HepG2 (cell line): ENCODE data around the gene RNPS1. TPM values are rescaled to one million over a fixed set of nuclear protein-coding genes. Genes with fewer than 3 reads are reported as not detected.
A peak's percentile ranks its signal among the peaks of the same experiment; 100 is the strongest.

ENCODE experiments used
- AGO2 ChIP-seq: fragments of 200-400 bp; formaldehyde crosslinking; optimal IDR thresholded peaks from 2 replicates; pipeline ENCODE3; 2017; ENCODE audit warnings: mild to moderate bottlenecking, low read depth, low read length, moderate library complexity
- ARNT ChIP-seq: fragments of 450-650 bp; IDR thresholded peaks from 2 replicates; pipeline ENCODE4 v1.6.1; 2017
- DPF2 ChIP-seq: sonication (generic); formaldehyde crosslinking; IDR thresholded peaks from 2 replicates; pipeline ENCODE4 v1.4.0; 2020; ENCODE audit warnings: mild to moderate bottlenecking, low read depth, missing genetic modification reagents, borderline replicate concordance
- GABPA ChIP-seq, 2 experiments: IDR thresholded peaks; 2 replicates each; pipeline ENCODE4 v1.6.1; 2011 to 2016; ENCODE audit warnings: low read depth in 2 of 2, low read length in 1 of 2, missing biosample characterization in 1 of 2, missing genetic modification characterization in 1 of 2
- KLF11 ChIP-seq: IDR thresholded peaks from 2 replicates; pipeline ENCODE4 v1.6.1; 2016; ENCODE audit warnings: missing compliant biosample characterization
- MTA1 ChIP-seq: sonication (generic); formaldehyde crosslinking; IDR thresholded peaks from 2 replicates; pipeline ENCODE4 v1.4.0; 2020; ENCODE audit warnings: missing genetic modification reagents, mild to moderate bottlenecking, borderline replicate concordance
- NCOA1 ChIP-seq: sonication (generic); formaldehyde crosslinking; IDR thresholded peaks from 2 replicates; pipeline ENCODE4 v1.9.0; 2021; ENCODE audit warnings: missing genetic modification reagents
- NCOA2 ChIP-seq: sonication (generic); formaldehyde crosslinking; IDR thresholded peaks from 2 replicates; pipeline ENCODE4 v1.8.0; 2022; ENCODE audit warnings: inconsistent platforms
- NFATC3 ChIP-seq: sonication (generic); formaldehyde crosslinking; IDR thresholded peaks from 2 replicates; pipeline ENCODE4 v1.5.1; 2020; ENCODE audit warnings: mild to moderate bottlenecking, missing genetic modification reagents
- NR2C2 ChIP-seq: sonication (generic); formaldehyde crosslinking; IDR thresholded peaks from 2 replicates; pipeline ENCODE4 v1.4.0; 2020; ENCODE audit warnings: missing genetic modification reagents, mild to moderate bottlenecking, moderate library complexity, borderline replicate concordance
- NR2F2 ChIP-seq: IDR thresholded peaks from 2 replicates; pipeline ENCODE4 v1.6.1; 2012; ENCODE audit warnings: low read depth, inconsistent platforms, borderline replicate concordance
- POLR2AphosphoS5 ChIP-seq: IDR thresholded peaks from 2 replicates; pipeline ENCODE4 v1.6.1; 2012; ENCODE audit warnings: low read depth, low read length
- RBAK ChIP-seq: sonication (generic); formaldehyde crosslinking; IDR thresholded peaks from 2 replicates; pipeline ENCODE4 v1.5.1; 2020; ENCODE audit warnings: mild to moderate bottlenecking, missing genetic modification reagents
- REL ChIP-seq: sonication (generic); formaldehyde crosslinking; conservative IDR thresholded peaks from 2 replicates; pipeline ENCODE4 v1.8.0; 2022; ENCODE audit warnings: mild to moderate bottlenecking, missing genetic modification reagents, moderate library complexity
- RXRA ChIP-seq: sonication (generic); formaldehyde crosslinking; IDR thresholded peaks from 2 replicates; pipeline ENCODE4 v1.5.1; 2020; ENCODE audit warnings: missing genetic modification reagents
- SAP130 ChIP-seq: IDR thresholded peaks from 2 replicates; pipeline ENCODE4 v1.6.1; 2016; ENCODE audit warnings: low read depth
- SMC3 ChIP-seq: IDR thresholded peaks from 2 replicates; pipeline ENCODE4 v1.6.1; 2011; ENCODE audit warnings: low read length, improper control_type of control experiment
- SP4 ChIP-seq: sonication (generic); formaldehyde crosslinking; IDR thresholded peaks from 2 replicates; pipeline ENCODE4 v1.8.1; 2023; ENCODE audit warnings: mild to moderate bottlenecking, missing genetic modification reagents
- ZBTB7B ChIP-seq: sonication (generic); formaldehyde crosslinking; IDR thresholded peaks from 2 replicates; pipeline ENCODE4 v1.4.0; 2020; ENCODE audit warnings: missing genetic modification reagents
- ZC3H13 ChIP-seq: sonication (generic); formaldehyde crosslinking; IDR thresholded peaks from 2 replicates; pipeline ENCODE4 v1.8.1; 2023; ENCODE audit warnings: mild to moderate bottlenecking, missing genetic modification reagents, moderate library complexity
- ZFX ChIP-seq: sonication (generic); formaldehyde crosslinking; IDR thresholded peaks from 2 replicates; pipeline ENCODE4 v1.4.0; 2020; ENCODE audit warnings: mild to moderate bottlenecking, low read depth, missing genetic modification reagents, moderate library complexity
- ZNF317 ChIP-seq: sonication (generic); formaldehyde crosslinking; IDR thresholded peaks from 2 replicates; pipeline ENCODE4 v1.5.0; 2020; ENCODE audit warnings: mild to moderate bottlenecking, missing genetic modification reagents
- ZNF343 ChIP-seq: sonication (generic); formaldehyde crosslinking; IDR thresholded peaks from 2 replicates; pipeline ENCODE4 v1.4.0; 2020; ENCODE audit warnings: mild to moderate bottlenecking, missing genetic modification reagents
- ZNF451 ChIP-seq: sonication (generic); formaldehyde crosslinking; IDR thresholded peaks from 2 replicates; pipeline ENCODE4 v1.5.0; 2020; ENCODE audit warnings: mild to moderate bottlenecking, missing genetic modification reagents
- polyA plus RNA-seq, 8 experiments: library from polyadenylated mRNA; depleted of rRNA in 3 of 8; stranded (reverse) in 7 of 8; unstranded in 1 of 8; fragments of >200 nt; fragmentation: Illumina TruSeq in 4 of 8; extraction: Trizol in 4 of 8; gene quantifications; 2 replicates each; pipeline versions ENCODE4 v1.2.1 to v1.2.3, GENCODE V29; 2011 to 2016; ENCODE audit warnings: low read depth in 4 of 8, missing spikeins in 1 of 8, mixed read lengths in 1 of 8; ENCODE audit not compliant: insufficient read depth in 1 of 8
- total RNA-seq, 5 experiments: library from RNA; depleted of rRNA; stranded (reverse); fragments of >200 nt; fragmentation: Illumina TruSeq; extraction: Trizol; gene quantifications; 2 replicates each; pipeline ENCODE4 v1.2.3, GENCODE V29; 2016; ENCODE audit warnings: low read depth in 1 of 5
- TF ChIP-seq, protein P1 (sequence below): sonication (generic); formaldehyde crosslinking; IDR thresholded peaks from 2 replicates; pipeline ENCODE4 v1.9.0; 2022; ENCODE audit warnings: missing genetic modification reagents, mild to moderate bottlenecking, borderline replicate concordance
- TF ChIP-seq, protein P2 (sequence below): sonication (generic); IDR thresholded peaks from 2 replicates; pipeline ENCODE4 v1.6.1; 2016; ENCODE audit warnings: low read depth, borderline replicate concordance
- TF ChIP-seq, protein P3 (sequence below): IDR thresholded peaks from 2 replicates; pipeline ENCODE4 v1.6.1; 2016; ENCODE audit warnings: missing genetic modification reagents, missing compliant biosample characterization
- TF ChIP-seq, protein P4 (sequence below): IDR thresholded peaks from 2 replicates; pipeline ENCODE4 v1.6.1; 2016; ENCODE audit warnings: mild to moderate bottlenecking, missing biosample characterization, missing genetic modification reagents

The RNPS1 gene
- total and polyA plus RNA-seq, 2 of the 13 experiments (the other 11 are each of a cell fraction or from before 2014, with no cell fraction given): 126 to 133 TPM

DNA sequence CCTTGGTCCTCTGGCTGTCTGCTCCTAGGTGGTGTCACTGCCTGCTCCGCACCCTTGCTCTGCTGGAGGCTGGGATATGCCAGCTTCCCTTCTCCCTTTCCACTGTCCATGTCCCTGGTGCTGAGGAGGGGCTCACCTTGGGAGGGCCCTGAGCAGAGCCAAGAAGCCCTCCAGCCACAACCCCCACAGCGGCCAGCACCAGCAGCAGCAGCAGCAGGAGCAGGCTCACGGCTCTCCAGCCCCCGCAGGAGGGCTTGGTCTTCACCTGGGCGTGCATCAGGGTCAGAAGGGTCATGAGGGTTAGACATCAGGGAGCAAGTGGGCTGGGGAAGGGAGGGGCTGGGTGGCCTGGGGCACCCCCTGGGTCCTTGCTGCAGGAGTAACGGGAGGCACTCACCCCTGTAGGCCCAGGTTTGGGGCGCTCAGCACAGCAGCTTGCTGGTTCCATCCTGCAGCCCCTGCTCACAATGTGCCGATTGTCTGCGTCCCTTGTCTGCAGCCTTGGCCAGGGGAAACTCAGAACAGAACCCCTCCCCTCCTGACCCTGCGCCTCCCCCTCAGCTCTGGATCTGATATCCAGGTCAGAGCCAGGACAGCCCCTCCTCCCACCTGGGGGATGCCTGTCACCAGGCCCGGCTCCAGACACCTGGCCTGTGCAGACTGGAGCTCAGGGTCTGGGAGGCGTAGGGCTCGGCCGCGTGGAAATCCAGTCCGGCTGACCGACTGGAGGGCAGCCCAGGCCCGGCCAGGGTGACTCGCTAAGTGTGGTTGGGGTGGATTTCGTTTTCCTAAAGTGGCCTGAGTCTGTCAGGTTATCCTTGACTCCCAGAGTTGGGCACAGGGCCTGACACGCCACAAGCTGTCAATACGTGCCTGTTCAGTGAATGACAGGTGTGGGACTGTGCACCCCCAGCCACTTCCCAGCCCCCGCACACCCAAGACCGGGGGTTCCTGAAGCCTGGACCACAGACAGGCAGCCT lies 57.2 kb downstream of the RNPS1 start, which contains the start of gene BRICD5 (continued):
- peak; percentile 47; the same call in 1 of the 2 replicates for TF ChIP-seq ZBTB7B (CRISPR knock-in tag)
- TF ChIP-seq ARNT: no peak
- 0 out of 2 replicates have a peak, but pooled peaks have one; percentile 50 for TF ChIP-seq NCOA1 (CRISPR knock-in tag)
- peak; percentile 83 for TF ChIP-seq RXRA (CRISPR knock-in tag)
- TF ChIP-seq ZNF451 (CRISPR knock-in tag): peak; percentile 80
- TF ChIP-seq NFATC3 (CRISPR knock-in tag): no peak
- TF ChIP-seq ZC3H13 (CRISPR knock-in tag): peak; percentile 94
- TF ChIP-seq NR2C2 (CRISPR knock-in tag): peak; percentile 58
- no peak for TF ChIP-seq KLF11
- peak; percentile 11; the same call in 1 of the 2 replicates for TF ChIP-seq NR2F2
- no peak for TF ChIP-seq SMC3
- peak; percentile 66 for TF ChIP-seq ZFX (CRISPR knock-in tag)
- TF ChIP-seq, protein P1, sequence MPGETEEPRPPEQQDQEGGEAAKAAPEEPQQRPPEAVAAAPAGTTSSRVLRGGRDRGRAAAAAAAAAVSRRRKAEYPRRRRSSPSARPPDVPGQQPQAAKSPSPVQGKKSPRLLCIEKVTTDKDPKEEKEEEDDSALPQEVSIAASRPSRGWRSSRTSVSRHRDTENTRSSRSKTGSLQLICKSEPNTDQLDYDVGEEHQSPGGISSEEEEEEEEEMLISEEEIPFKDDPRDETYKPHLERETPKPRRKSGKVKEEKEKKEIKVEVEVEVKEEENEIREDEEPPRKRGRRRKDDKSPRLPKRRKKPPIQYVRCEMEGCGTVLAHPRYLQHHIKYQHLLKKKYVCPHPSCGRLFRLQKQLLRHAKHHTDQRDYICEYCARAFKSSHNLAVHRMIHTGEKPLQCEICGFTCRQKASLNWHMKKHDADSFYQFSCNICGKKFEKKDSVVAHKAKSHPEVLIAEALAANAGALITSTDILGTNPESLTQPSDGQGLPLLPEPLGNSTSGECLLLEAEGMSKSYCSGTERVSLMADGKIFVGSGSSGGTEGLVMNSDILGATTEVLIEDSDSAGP (CRISPR knock-in tag): peak; percentile 7; the same call in 1 of the 2 replicates
- TF ChIP-seq RBAK (CRISPR knock-in tag): peak; percentile 99
- TF ChIP-seq, protein P2, sequence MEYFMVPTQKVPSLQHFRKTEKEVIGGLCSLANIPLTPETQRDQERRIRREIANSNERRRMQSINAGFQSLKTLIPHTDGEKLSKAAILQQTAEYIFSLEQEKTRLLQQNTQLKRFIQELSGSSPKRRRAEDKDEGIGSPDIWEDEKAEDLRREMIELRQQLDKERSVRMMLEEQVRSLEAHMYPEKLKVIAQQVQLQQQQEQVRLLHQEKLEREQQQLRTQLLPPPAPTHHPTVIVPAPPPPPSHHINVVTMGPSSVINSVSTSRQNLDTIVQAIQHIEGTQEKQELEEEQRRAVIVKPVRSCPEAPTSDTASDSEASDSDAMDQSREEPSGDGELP: 0 out of 2 replicates have a peak, but pooled peaks have one; percentile 21
- no peak for TF ChIP-seq GABPA (IDR thresholded peaks at IDR 0.05; ENCODE audit: low read depth, low read length)
- no peak for TF ChIP-seq GABPA (CRISPR knock-in tag; IDR thresholded peaks at IDR 0.05; ENCODE audit: low read depth)
- TF ChIP-seq, protein P3, sequence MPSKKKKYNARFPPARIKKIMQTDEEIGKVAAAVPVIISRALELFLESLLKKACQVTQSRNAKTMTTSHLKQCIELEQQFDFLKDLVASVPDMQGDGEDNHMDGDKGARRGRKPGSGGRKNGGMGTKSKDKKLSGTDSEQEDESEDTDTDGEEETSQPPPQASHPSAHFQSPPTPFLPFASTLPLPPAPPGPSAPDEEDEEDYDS: 0 out of 2 replicates have a peak, but pooled peaks have one; percentile 21
- TF ChIP-seq POLR2AphosphoS5: peak; percentile 36; the same call in 1 of the 2 replicates
- TF ChIP-seq SAP130 (CRISPR knock-in tag): peak; percentile 72
- 0 out of 2 replicates have a peak, but pooled peaks have one; percentile 34 for TF ChIP-seq REL
- TF ChIP-seq DPF2 (CRISPR knock-in tag): 0 out of 2 replicates have a peak, but pooled peaks have one; percentile 13
- TF ChIP-seq, protein P4, sequence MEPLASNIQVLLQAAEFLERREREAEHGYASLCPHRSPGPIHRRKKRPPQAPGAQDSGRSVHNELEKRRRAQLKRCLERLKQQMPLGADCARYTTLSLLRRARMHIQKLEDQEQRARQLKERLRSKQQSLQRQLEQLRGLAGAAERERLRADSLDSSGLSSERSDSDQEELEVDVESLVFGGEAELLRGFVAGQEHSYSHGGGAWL: no peak
- peak; percentile 45; the same call in 1 of the 2 replicates for TF ChIP-seq SP4 (CRISPR knock-in tag)
- 0 out of 2 replicates have a peak, but pooled peaks have one; percentile 23 for TF ChIP-seq MTA1
- 0 out of 2 replicates have a peak, but pooled peaks have one; percentile 10 for TF ChIP-seq ZNF343 (CRISPR knock-in tag)
- TF ChIP-seq AGO2: peak; percentile 94
- peak; percentile 17; the same call in 1 of the 2 replicates for TF ChIP-seq NCOA2 (CRISPR knock-in tag)
- peak; percentile 45; the same call in 1 of the 2 replicates for TF ChIP-seq ZNF317 (CRISPR knock-in tag)
